Measurements from ENCODE around the gene ARPC5. TPM values are rescaled to one million over a fixed set of nuclear protein-coding genes. Genes with fewer than 3 reads are reported as not detected.

The ARPC5 gene
- total RNA-seq = 183 and 255 TPM in 2 replicates

DNA sequence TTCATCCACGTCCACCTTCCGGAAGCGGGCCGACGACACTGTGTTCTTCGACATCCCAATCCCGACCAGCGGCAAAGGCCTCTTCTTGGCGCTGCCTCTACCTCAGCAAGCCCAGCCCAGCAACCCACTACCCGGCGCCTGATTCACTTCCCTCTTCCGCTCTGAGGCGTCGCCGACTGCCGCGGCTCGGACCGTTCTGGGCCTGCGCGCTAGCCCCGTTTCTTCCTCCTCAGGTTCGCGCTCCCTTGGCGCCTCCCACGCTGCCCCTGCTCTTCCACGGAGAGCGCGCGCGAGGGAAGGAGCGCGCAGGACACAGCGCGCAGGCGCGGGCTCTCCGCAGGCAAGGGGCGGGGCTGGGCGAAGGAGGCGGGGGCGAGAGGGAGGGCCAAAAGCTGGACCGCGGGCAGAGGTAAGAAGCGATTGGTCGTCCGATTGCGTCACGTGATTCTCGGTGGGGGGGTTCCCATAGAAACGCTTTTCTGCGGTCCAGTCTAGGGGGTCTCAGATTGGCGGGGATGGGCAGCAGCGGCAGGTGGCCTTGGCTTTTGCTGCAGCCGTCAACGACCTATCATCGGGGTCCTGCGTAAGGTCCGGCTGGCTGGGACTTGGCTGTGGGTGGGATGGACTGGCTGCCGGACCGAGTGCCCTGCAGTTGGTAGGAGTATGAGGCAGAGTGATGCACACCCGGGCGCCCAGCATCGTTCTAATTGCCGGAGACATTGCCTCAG, at the start of gene ARPC5:
Gene ARPC5 (minus strand): TSS at position 178 of the 728 bp plus-strand sequence. CDS start 124 bp downstream, at position 54.

DNA sequence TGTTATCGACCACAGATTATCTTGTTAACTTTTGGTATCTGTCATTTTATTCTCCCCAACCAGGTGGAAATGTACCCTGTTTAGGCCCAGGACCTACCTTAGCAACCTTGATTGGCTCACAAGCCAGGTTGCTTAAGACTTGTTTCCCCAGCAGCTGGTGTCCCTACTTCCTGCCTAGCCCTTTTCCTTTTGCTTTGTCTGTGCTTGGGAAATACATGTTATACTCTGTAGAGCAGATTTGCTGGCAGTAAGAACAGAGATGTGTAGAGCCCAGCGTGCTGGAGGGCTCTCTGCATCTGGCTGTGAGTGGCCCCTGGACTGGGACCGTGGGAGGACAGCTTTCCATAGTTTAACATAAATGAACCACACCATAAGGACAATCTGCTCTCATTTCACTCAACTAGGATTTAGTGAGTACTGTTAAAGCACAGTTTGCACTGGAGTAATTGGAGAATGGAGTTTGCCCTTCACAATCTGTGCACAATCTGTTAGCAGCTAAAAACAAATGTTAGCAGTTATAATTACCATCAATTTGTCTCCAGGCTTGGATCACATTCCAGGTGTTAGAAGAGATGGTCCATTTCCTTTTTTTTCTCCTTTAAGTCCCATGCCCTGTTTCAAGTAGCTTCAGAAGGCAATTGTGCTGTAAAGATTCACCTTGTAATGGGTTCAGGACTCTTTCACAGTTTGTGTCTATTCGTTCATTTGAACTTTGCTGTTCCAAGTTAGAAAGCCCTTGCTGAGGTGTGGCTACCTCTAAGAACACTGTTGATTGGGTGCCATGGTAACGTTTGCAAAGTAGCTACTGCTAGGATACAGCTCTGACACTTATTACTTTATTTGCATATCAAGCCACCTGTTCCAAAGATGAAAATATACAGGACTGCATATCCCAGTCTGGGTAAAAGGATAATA, 17.2 kb upstream of the ARPC5 start, which contains the start of gene APOBEC4:
Gene APOBEC4 (minus strand): TSS at position 770 of the 915 bp plus-strand sequence. CDS start 4,535 bp downstream, outside the sequence.

GRCh38 chr1:183590244-183591191, 45.1 kb downstream of the ARPC5 start, which contains the start of gene NCF2:
Gene NCF2 (minus strand): TSS chr1:183590459. CDS start chr1:183590329, 130 bp downstream.

Other genes starting within 250 kb of the ARPC5 start
- gene NMNAT2, start 217.4 kb downstream of the ARPC5 start, total RNA-seq = 0.53 and 1.4 TPM in 2 replicates
- gene SMG7, start 163.3 kb downstream of the ARPC5 start, total RNA-seq = 17.0 and 20.2 TPM in 2 replicates
- not detected in 2 replicates for gene NCF2, start 45.3 kb downstream of the ARPC5 start, total RNA-seq
- not detected in 2 replicates for gene APOBEC4, start 17.5 kb upstream of the ARPC5 start, total RNA-seq
- 5.8 and 6.0 TPM in 2 replicates for gene RGL1, start 169.3 kb upstream of the ARPC5 start, total RNA-seq

All from myometrial cell (primary cell).